NCI-H460 (cell line): ENCODE measurements around the gene TBC1D22A. TPM values are rescaled to one million over a fixed set of nuclear protein-coding genes. Genes with fewer than 3 reads are reported as not detected.

Experiments
- DNase-seq: peaks from one replicate; pipeline ENCODE4 v3.0.0-alpha.2; 2016; ENCODE audit warnings: low read depth; ENCODE audit errors: extremely low read depth
- total RNA-seq: library from RNA; depleted of rRNA; stranded (reverse); fragments of >200 nt; shearing (Covaris generic); gene quantifications from 2 replicates; pipeline ENCODE4 v1.2.3, GENCODE V29; 2014

Gene TBC1D22A
- total RNA-seq, 1 experiment from 2014 or later = 8.7 TPM

DNA sequence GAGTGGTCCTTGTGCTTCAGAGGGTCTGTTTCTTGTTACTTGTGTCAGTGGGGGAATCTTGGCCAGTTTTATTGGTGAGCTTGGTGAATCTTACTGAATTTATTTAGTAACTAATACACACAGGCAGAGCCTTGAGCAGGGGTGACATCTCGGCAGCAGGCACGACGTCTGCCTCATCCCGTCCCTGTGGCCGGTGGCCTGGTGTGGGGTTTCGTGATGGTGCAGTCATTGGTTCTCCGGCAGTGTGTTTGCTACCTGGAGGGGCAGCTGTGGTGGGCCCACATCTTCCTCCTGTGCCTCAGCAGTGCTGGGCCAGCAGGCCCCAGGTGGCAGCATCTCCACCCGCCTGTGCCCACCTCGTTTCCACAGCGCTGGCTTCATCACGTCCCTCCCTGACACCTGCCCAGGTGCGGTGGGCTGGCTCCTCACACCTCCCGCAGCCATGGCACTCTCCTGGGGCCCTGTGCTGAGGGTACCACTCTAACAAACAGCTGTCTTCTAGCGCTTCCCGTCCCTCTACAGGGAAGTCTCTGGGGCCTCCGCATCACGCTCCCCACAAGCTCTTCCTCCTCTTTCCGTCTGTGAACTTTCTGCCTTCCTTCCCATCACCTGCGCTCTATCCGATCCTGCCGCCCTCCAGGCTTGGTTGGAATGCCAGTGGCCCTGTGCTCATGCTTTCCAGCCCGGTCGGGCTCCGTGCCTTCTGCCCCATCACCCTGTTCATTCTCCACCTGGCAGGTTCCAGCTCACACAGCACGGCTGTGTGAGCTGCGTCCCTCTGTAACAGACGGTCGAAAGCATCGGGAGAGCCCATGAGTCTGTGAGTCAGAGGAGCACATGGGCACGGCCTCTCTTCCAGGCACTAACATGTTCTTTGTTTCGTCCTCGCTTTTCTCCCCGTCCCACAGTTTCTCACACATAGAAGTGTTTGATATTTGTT is 203.4 kb downstream of the TBC1D22A start:
- DNase-seq = no peak

DNA sequence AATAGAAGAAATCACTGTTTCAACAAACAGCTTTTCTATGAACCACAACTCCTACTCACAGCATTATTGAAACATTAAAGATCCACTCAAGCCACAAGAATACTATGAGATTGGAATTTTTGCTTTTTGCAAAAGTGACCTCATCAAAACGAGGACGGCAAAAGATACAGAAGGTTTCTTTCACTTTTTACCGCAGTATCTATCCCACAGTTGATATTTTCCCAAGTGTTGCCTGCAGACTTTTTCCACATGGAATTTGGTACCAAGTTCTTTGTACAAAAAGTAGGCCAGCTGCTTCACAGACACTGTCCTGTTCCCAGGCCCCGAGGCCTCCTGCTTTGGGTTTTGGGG is 204.0 kb downstream of the TBC1D22A start:
- no peak for DNase-seq

DNA sequence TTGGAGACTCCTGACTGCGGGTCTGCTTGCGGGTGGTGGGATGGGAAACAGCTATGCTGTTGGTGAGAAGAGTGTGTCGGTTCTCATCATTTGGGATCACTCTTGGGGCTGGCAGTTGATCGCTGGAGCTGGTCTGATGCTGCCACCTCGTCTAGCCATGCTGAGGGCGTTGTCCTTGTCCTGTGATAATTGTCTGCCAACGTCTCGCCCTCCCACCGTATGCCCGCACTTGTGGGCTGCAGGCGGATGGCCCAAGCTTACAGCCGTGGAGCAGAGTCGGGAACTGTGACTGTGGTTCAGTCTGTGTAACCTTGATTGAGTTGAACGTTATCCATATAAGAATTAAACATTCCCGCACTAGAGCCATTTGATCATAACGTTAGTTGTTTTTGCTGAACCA is 204.4 kb downstream of the TBC1D22A start:
- DNase-seq = no peak

DNA sequence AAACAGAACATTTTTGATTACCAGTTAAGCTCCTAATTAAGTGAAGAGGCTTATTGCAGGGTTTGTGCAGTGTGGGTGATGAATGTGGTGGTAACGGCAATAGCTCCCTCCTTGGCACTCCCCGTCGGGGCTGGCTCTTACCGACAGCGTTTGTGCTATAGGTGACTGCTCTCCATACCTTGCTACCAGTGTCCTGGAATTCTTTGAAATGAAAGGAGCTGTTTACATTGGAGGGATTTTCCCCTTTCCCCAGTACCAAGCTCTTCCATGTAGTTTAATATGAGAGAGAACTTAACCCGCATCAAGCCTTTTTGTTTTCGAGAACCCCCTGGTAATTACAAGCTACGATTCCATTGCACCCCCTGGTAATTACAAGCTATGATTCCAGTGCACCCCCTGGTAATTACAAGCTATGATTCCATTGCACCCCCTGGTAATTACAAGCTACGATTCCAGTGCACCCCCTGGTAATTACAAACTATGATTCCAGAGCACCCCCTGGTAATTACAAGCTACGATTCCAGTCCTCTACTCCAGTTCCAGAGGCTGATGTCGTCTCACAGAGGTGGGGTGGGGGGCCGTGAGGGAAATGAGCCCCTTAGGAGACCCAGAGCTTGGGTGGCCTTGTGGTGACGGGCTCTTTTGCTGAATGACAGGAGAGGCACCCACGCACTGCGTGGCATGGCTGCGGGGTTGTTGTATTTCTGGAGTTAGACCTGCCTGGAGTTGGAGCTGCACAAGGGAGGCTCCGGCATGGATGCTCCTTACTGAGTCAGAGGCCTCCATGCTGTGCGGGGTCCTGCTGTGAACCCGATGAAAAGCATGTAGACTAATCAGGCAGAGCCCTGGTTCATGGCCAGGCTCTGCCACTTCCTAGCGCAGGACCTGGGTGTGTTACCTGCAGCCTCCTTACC is 205.3 kb downstream of the TBC1D22A start:
- no peak for DNase-seq

DNA sequence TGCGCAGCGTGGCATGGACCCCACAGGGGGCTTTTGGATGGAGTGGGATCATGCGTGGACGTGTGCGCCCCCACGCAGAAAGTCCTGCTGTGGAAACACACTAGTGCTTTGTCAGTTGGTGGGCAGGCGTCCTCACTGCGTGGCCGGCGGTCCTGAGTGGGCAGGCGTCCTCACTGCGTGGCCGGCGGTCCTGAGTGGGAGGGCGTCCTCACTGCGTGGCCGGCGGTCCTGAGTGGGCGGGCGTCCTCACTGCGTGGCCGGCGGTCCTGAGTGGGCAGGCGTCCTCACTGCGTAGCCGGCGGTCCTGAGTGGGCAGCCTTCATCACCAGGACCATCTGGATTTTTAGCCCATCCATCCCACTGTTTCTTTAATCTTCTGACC is 205.9 kb downstream of the TBC1D22A start:
- no peak for DNase-seq

DNA sequence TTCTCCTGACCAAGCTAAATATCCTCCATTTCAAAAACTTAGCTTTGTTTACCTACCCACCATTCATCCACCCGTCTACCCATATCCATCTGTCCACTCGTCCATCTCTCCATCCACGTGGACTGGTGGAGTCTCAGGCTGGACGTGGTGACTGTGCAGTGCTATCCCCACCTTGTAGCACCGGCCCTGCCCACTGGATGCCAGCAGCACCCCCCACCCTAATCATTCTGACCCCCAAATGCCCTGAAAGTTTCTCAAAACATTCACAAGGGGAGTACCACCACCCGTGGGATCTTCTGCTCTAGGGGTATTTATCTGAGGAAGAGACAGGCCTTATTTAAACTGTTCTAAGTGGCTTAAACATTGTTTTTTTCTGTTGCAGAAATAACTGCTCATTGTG is 206.4 kb downstream of the TBC1D22A start:
- DNase-seq = no peak

DNA sequence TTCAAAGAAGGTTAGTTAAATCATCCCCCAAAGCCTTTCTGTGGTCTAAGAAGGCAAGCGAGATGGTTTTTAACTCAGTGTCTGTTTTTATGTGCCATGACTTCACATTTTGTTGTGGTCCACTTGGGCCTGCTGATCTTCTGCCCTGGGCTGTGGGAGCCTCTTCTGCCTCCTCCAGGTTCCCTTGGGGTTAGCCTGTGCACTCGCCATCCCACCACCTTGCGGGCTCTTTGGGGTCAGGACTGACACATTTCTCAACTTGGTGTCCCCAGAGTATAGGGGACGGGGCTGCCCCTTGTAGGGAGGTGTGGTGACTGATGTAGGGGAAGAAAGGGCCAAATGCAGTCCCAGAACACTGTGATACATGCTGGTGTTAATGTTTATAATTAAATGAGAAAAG is 207.0 kb downstream of the TBC1D22A start:
- DNase-seq = no peak

DNA sequence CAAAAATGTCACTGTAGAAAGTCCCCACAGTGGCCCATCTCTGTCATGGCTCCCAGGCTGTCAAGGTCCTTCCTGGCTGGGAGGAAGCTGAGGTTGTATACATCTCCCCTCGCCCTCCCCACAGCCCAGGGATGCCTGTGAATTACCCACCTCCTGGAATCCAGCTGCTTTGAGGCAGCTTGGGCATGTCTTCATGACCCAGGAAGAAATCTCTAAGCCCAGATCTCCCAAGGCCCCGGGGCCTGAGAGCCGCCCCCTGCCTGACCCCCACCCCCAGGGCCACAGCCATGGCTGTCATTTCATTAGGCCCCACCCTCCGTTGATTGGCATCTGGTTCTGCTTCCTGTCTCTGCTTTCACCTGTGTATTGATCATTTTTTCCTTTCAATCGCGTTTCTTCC is 207.5 kb downstream of the TBC1D22A start:
- DNase-seq = no peak

DNA sequence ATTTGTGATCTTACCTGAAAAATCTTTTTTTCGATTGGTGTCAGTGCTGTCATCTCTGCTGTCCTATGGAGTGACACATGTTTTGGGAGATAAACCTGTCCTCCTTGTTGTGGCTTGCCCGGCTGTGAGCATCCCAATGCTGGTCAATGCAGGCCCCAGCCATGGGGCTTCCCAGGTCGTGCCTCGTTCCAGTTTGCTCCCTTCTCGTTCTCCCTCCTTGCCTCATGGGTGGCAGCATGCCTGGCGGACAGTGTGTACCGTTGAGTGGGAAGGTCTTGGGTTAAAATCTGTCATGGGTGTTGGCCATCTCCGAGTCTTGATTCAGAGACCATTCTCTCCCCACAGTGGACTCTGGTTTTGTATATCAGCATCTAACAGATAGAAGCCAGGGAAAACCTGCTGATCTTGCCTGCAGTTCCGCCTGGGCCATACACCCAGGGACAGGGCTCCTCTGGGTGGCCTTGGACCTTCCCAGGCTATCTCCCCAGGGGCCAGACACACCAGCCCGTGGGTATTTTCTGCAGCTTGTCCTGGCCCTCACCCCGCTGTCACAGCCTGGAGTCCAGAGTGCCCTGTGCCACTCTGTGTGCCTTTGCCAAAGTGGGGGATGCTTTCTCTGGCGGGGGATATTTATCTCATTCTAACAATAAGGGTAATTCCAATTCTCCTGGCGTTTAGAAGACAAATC is 208.1 kb downstream of the TBC1D22A start:
- DNase-seq = no peak

DNA sequence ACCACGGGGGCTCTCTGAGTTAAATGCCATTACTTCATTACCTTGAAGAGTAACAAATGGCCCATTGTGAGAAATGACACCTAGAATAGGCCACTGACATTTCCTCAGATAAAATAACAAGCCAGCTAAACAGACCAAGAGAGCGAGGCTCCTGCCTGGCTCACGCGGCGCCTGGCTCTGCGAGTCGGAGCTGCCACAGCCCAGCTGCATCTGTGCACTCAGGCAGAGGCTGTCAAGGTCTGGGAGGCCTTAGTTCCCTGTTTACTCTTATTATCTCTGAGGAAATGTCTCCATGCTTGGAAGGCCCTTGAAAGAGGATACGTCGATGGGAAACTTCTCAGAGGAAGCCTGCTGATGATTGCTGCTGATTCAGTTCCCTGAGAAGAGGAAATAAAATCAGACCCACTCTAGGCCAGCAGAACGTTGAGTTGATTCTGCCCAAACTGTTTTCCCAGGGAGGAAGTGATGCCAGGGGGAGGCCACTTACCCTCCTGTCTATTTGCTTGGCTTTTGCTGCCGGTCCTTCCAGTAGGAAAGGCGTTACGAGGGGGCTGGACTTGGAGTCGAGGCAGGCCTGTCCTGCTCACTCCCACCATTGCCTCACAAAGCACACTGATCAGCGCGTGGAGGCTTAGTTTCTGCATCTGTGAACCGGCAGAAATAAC is 208.8 kb downstream of the TBC1D22A start:
- DNase-seq = no peak

DNA sequence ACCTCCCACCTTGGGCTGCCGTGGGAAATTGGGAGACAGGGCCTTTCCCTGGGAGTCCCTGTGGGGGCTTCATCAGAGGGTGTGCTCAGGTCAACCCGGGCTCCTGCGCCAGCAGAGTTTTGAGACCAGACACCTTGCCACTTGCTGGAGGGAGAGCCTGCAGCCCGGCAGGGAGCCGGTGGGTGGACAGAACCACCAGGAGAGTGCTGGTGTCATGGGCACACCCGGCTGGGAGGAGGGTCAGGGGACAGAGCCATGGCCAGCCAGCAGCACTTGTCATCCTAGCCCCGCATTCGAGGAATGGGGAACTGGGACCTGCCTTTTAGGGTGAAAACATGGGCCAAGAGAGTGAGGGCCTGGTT is 209.3 kb downstream of the TBC1D22A start:
- no peak for DNase-seq

DNA sequence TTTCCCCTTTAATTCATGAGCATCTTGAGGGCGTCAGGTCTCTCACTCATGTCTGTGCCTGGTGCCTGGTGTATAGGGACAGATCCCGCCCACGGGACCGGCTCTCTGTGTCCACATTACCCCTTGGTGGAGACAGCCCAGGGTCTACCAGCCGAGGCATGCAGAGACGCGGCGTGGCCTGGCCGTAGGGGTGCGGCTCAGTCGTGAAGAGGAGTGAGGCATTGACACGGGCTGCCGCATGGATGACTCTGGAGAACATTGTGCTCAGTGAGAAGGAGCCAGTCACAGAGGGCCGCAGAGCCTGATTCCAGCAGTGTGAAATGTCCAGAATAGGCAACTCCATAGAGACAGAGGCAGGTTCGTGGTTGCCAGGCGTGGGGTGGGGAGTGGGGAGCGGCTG is 209.8 kb downstream of the TBC1D22A start:
- DNase-seq = no peak

DNA sequence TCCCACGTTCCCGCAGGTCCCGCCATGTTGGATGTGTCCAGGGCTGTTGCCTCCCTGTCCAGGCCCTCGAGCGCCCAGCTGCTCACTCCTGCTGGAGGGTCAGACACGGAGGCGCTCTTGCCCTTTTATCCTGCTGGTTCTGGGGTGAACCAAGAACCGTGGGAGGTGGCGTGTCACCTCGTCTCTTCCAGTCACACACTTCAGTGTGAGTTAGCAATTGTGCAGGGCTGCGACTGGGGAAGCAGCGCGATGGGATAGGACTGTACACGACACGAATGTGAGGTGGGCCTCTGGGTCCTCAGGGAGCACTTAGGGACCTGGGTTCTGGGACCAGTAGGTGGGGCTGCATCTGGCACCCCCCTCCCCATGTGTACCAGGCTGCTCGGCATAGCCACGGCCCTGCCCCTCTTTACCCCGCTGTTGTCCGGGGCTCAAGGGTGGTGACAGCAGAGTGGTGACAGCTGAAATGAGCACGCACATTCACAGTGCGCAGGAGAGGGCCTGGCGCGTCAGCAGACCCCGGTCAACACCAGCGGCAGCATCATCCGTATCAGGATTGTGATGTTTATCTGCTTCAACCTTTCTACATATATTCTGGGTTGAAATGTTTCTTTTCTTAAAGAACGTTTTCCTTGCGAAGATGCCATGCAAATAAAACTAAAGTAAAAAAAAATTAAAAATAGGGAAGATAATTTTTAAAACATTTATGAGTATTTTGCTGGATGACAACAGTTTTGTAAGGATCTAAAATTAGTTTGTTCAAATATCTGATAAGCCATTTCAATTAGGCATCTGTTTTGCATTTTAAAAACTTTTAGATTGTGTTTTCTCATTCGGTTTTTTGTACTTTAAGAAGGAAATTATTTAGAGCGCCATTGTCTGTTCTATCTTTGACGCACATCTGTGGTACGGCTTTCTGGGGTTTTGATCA is 210.7 kb downstream of the TBC1D22A start:
- DNase-seq = no peak

DNA sequence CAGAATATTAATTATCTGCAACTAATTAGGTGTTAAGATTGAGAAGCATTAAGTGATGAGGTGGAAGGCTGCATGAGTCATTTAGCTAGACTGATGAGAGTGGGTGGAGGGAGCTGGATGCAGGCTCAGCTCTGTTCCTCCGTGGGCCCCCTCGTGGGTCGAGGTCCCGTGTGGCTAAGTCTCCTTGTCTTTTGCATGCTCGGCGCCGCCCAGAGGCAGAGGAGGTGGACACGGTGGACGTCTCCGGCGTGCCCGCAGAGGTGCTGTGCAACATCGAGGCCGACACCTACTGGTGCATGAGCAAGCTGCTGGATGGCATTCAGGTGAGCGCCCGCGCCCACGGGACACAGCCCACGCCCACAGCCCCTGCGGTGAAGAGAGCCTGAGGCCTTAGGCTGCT is 211.6 kb downstream of the TBC1D22A start:
- no peak for DNase-seq

DNA sequence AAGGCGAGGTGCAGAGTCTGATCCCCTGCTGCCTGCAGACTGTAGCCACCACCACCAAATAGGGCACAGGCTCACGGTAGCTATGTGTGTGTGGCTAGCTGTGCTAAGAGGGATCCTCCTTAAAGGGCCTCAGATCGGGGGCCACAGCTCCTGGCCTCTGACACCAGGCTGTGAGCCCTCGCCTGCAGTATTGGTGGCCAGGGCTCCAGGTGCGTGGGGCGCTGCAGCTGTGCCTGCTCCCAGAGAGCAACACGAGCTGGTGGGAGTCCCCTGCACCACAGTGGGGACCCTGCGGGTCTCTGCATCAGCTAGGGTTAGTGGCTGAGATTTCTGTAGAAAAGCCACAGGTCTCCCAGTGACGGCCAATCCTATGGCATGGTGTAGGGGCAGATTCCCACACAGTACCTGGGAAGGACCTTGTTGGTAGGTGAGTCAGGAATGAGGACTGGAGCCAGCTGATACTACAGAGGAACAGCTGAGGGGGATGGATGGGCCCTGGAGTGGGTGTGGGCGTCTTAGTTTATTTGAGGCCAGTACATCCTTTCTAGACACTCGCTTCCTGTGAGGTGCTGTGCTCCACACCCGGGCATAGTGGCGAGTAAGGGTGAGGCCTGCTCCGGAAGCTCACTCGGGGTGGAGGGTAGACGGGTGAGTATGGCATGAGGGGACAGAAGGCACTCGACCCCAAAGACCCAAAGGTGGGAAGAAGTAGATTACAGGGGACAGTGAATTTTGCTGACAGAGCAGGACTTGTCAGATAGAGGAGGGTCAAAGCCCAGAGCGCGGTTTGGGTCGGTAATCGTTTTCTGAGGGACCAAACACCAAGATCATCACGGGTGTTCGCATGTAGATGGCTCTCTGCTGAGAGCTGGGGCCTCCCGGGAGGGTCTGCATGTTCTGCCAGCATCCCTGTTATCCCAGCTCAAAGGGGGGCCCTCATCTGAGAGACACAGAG is 212.5 kb downstream of the TBC1D22A start:
- DNase-seq = no peak

DNA sequence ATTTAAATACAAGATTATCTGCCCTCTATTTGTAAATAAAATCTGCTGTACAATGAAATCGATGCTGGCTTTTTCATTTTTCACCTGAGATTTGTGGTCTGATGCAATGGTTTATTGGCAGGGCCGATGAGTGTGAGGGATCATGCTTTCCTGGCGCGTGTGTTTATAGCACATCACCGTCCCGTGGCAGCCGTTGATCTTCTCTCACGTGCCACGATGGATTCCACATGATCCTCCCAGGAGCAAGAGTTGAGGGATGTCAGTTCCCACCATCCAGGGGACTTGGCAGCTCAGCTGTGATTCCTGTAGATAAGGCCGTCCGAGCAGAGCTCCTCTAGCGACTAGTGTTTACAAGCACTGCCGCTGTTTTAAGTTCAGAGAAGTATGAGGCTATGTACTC is 213.7 kb downstream of the TBC1D22A start:
- no peak for DNase-seq

DNA sequence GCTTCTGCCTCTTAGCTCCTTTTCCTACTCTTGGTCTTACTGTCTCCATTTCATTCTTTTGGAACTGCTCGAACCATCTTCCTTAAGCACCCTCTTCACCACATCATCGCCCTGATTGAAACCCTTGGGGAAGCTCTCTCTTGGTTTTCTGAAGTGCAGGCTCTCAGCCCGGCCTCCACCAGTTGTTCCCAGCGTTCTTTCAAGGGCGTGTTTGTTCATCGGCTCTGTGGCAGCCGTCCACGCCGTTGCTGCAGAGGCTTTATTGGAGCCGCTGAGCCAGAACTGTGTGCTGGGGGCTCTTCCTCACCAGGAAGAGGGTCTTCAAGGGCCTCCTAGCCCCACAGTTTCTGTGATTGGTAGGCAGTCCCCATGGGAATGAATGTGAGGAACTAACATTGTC is 214.1 kb downstream of the TBC1D22A start:
- no peak for DNase-seq

DNA sequence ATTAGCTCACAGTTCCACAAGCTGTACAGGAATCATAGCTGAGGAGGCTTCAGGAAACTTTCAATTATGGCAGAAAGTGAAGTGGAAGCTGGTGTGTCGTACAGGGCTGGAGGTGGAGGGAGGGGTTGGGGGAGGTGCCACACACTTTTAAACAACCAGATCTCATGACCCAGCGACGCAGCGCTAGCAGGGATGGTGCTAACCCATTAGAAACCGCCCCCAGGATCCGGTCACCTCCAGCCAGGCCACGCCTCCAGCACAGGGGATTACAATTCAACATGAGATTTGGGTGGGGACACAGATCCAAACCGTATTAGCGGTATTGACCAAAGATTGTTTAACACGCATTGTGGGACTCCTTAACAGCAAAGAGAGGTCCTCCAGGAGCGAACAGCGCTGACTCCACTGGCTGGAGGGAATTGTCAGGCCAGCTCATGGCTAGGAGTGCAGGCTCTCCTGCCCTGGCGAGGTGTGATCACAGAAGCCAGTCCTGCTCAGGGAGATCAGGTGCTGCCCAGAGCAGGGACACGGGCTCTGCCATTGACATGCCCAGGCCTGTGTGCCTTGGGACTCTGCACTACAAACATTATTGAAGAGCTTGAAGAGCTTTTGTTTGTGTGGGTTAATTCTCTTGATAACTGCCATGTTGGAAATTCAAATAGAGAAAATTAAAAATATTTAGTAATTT is 215.3 kb downstream of the TBC1D22A start:
- DNase-seq = no peak
